HG03045 (cell line): Measurements from ENCODE around the gene FRMD1.
"Not testable (repeated sequence)": the region's sequence is repeated elsewhere in the genome, so short reads cannot be mapped to it uniquely, and the experiment has no call there.

Source experiments
- ATAC-seq: cut with Tn5 transposase; IDR thresholded peaks from one replicate; pipeline ENCODE4 v1.9.1; 2021; ENCODE audit warnings: mild to moderate bottlenecking, moderate library complexity; ENCODE audit not compliant: unreplicated experiment

The FRMD1 gene

DNA sequence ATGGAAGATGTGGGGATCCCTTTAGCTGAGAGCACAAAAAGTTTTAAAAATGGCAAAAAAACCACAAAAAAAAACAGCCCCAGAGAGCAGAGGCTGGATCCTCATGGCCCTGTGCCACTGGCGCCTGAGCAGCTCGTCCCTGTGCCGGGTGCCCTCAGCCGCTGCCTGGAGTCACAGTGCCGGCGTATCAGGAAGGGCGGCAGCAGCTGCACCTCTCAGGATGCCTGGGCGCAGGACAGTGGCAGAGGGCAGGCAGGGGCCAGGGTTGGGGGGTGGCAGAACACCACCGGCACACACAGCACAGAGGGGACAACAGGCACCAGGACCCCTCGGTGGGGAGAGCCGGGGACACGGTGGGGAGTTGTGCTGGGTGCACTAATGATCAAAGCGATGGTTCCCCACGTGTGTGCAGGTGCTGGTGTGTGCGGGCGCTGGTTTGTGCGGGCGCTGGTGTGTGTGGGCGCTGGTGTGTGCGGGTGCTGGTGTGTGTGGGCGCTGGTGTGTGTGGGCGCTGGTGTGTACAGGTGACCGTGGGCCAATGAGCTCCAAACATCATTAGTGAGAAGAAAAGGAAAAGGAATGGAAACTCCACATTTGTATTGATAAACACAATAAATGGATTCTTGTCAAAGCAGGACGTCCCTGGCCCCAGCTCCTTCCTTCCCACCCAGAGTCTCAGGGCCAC lies 1.5 kb upstream of the FRMD1 start:
- ATAC-seq: no peak

DNA sequence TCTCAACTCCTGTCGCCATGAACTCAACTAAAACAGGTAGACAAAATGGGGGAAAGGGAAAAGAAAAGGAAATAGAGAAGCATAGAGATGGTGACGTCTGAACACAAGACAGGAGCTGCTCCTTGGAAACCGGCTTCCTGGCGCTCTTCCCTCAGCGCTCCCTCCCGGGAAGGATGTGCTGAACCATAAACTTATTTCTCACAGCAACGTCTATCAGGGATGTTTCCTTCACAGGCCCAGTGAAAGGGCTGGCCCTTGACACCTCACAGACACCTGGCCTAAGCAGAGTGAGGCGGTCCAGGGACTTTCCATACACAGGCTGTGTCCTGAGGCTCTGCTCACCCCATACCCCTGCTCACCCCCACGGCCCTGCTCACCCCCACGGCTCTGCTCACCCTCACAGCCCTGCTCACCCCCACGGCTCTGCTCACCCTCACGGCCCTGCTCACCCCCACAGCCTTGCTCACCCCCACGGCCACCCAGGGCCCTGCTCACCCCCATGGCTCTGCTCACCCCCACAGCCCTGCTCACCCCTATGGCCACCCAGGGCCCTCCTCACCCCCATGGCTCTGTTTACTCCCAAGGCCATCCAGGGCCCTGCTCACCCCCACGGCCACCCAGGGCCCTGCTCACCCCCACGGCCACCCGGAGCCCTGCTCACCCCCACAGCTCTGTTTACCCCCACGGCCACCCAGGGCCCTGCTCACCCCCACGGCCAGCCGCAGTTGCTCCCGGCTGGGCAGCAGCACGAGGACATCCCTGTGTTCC lies 653 bp downstream of the FRMD1 start:
- ATAC-seq: no peak

GRCh38 chr6:168077401-168077800 lies 1.6 kb downstream of the FRMD1 start:
- ATAC-seq: not testable (repeated sequence)

DNA sequence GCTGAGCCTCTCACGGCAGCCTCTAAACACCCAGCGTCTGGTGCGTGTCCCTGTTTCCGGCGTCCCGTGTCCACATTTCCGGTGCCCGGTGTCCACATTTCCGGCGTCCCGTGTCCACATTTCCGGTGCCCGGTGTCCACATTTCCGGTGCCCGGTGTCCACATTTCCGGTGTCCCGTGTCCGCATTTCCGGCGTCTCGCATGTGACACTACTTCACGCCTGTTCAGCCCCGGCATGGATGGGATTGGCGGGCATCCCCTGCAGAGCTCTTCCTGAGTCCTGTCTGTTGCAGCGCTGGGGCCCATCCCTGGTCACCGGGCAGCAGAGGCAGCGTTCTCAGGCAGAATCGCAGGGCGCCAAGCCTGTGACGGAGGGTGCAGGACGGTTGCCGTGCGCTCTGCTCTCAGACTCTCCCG lies 3.2 kb downstream of the FRMD1 start:
- ATAC-seq: no peak

DNA sequence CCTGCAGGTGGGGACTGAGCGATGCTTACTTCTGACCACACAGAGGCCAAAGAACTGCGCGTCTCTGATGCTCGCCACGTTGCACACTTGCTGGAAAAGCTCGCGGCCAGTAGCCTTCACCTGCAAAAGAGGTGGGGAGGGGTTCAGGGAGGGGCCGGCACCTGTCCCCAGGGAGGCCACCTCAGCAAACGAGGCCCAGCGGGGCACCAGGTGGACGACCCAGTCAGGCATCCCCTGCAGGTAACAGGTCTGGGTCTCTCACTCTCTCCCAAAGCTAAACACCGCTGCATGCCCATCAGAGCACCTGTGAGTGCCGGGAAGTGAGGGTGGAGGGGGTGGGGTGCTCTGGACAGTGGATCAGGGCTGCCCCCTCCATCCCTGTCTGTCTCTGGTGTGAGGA lies 3.8 kb downstream of the FRMD1 start:
- no peak for ATAC-seq

DNA sequence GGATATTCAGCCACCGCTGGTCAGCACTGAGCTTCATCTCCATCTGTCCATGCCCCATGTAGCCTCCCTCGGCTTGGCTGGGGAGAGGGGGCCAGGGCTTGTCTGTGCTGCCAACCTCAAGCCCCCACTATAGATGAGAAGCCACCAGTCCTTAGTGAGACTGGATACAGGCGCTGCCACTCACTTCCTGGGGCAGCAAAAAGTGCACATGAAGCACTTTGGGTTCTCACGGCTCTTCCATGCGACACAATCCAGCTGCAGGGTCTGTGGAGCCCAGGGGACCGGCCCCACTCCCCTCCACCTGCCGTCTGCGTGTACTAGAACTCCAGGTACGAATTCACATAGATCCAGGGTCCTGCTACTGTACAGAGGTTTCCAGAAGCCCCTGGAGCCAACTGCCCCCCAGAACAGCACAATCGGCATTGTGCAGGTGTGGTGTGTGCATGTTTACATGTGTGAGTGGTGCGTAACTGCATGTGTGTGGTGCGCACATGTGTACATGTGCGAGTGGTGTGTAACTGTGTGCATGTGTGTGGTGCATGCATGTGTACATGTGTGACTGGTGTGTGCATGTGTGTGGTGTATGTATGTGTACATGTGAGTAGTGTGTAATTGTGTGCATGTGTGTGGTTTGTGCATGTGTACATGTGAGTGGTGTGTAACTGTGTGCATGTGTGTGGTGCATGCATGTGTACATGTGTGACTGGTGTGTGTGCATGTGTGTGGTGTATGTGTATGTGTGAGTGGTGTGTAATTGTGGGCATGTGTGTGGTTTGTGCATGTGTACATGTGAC lies 4.9 kb downstream of the FRMD1 start:
- no peak for ATAC-seq

DNA sequence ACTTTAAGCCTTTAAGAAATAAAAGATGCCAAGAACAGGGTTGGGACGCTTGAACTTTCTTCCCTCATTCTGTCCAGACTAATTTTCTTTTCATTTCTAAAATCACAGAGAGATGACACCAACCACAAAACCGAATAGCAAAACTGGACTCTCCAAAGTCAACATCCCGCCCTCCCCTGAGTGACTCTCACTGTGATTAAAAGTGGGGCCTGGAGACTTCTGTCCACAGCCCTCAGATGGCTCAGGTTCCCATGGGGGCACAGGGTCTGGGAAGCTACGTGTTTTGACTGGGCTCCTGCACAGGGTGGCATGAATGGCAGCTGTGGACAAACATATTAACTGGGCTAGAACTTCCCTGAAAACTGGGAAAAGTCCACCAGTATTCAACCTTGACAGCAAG lies 6.3 kb downstream of the FRMD1 start:
- no peak for ATAC-seq

- ATAC-seq: no peak
Measured at GRCh38 chr6:168072261-168072660, 6.8 kb downstream of the FRMD1 start.

- no peak for ATAC-seq
Measured at GRCh38 chr6:168071620-168072019, 7.4 kb downstream of the FRMD1 start.

DNA sequence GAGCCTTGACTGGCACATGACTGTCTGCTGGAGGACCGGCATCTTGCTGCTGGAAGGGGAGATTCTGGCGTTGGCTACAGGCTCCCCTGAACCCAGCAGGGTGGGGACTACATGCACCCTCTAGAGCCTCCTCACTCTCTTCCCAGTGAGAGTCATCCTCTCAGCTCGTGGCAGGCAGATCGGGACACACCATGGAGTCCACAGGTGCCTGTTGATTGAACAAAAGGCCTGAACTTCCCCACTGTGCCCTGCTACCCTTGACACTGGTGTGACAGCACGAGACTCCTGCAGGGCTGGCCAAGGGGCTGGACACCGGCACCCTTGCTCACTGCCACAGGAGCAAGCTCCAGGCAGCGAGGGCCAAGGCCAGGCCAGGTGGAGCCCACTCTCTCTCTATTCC lies 8.2 kb downstream of the FRMD1 start:
- ATAC-seq: no peak

DNA sequence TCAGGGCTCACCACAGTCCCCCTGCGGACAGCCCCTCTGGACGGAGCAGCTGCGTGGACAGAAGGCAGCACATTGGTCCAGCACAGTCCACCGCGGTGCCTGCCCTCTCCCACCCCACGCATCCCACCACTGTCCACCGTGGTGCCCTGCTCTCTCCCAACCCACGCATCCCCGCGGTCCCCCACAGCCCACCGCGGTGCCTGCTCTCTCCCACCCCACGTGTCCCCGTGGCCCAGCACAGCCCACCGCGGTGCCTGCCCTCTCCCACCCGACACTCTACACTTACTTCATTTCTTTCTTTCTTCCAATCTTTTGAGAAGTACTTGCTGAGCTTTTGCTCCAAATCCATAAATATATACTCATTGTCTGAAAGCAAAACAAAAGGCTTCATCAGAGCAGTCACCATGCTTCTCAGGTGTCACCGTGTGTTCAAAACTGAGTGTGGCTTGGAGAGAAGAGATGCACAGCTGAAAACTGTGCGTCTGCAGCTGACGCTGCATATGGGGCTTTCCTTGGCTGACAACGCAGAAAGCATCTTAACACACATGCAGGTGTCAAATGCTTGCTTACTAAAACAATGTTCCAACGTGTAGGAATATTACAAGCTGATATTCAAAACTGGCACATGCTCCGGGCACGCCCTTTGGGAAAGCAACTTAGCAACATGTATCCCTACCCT lies 11.8 kb downstream of the FRMD1 start:
- no peak for ATAC-seq

GRCh38 chr6:168064226-168064807 lies 14.7 kb downstream of the FRMD1 start:
- no peak for ATAC-seq

DNA sequence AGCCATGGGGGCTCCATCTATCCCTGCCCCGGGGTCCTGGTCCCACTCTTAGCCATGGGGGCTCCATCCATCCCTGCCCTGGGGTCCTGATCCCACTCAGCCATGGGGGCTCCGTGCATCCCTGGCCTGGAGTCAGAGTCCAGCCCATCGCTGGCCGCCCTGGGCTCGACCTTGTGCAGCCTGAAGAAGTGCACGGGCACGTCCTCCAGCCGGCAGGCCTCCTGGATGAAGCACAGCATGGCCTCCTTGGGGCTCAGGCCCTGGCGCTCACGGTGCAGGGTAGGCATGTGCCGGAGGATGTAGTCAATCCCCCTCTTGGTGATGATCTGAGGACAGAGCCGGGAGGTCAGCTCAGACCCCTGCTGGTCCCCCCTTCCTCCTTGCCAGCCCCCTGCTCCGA lies 15.6 kb downstream of the FRMD1 start:
- ATAC-seq: no peak

- no peak for ATAC-seq
Measured at GRCh38 chr6:168062346-168063289, 16.4 kb downstream of the FRMD1 start.

DNA sequence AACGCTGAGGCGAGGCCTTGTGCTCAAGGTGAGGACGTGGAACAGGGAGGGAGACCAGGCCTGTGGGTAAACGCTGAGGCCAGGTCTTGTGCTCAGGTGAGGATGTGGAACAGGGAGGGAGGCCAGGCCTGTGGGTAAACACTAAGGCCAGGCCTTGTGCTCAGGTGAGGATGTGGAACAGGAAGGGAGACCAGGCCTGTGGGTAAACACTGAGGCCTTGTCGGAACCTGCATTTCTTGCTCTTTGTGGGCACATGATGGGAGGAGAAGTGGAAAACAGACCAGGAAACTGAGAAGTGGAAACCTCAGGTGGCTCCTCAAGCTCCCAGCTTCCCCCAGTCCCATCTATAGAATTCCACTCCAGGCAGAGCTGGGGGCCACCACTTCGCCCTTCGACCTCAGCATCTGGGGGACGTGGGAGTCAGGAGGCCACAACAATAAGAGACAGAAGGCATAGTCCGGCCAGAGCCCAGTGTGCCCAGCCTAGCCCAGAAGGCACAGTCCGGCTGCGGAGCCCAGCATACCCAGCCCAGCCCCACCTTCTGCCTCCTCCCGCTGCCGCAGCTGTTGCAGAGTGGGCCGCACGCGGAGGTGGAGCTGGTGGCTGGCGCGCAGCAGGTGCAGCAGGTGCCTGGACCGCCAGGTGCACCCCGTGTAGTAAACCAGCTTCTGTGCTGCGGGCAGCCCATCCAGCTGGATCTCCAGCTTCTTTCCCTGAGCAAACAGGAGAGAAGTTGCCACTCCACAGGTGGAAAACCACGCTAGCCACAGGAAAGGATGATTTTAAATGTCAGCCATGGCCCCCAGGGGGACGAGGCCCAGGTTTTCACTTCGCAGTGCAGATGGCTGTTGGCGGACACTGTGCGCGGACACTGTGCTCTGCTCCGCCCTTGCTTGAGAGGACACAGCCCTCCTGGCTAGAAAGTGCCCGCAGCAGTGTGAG lies 17.5 kb downstream of the FRMD1 start:
- ATAC-seq: no peak

DNA sequence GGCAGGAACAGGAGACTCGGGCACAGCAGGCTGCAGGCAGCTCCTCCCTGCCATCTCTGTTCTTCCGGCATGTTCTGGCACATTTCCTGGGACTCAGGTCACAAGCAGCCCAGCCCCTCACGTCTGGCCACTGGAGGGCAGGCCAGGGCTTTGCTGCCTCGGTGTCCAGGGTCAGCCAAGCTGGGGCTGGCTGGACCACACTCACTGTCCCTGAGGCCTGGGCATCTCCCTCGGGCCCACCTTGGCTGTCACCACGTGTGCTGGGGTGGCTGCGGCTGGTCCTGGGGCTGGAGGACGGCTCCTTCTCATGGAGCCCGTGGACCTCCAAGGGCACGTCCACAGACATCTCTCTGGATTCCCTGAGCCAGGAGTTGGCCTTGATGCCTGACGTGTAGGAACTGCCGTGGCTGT lies 18.5 kb downstream of the FRMD1 start:
- ATAC-seq: no peak

GRCh38 chr6:168058691-168059551 lies 20.1 kb downstream of the FRMD1 start:
- no peak for ATAC-seq

GRCh38 chr6:168057836-168058235 lies 21.2 kb downstream of the FRMD1 start:
- ATAC-seq: no peak
